HL-60 (cell line): Measurements from ENCODE around the gene KRTAP10-7.

ENCODE experiments used
- GABPA ChIP-seq: IDR thresholded peaks from 2 replicates; pipeline ENCODE4 v1.6.1; 2012; ENCODE audit warnings: low read depth
- POLR2AphosphoS5 ChIP-seq: IDR thresholded peaks from 2 replicates; pipeline ENCODE4 v1.6.1; 2012; ENCODE audit warnings: low read depth
- SPI1 ChIP-seq: IDR thresholded peaks from 2 replicates; pipeline ENCODE4 v1.6.1; 2012; ENCODE audit warnings: low read depth, mild to moderate bottlenecking, borderline replicate concordance
- TF ChIP-seq, protein P1 (sequence below): IDR thresholded peaks from one replicate; pipeline ENCODE4 v1.5.1; 2011; ENCODE audit warnings: low read length, control low read depth, inconsistent platforms; ENCODE audit not compliant: insufficient read depth
- TF ChIP-seq, protein P2 (sequence below): IDR thresholded peaks from 2 replicates; pipeline ENCODE4 v1.6.1; 2012; ENCODE audit warnings: low read depth; ENCODE audit not compliant: insufficient replicate concordance

DNA sequence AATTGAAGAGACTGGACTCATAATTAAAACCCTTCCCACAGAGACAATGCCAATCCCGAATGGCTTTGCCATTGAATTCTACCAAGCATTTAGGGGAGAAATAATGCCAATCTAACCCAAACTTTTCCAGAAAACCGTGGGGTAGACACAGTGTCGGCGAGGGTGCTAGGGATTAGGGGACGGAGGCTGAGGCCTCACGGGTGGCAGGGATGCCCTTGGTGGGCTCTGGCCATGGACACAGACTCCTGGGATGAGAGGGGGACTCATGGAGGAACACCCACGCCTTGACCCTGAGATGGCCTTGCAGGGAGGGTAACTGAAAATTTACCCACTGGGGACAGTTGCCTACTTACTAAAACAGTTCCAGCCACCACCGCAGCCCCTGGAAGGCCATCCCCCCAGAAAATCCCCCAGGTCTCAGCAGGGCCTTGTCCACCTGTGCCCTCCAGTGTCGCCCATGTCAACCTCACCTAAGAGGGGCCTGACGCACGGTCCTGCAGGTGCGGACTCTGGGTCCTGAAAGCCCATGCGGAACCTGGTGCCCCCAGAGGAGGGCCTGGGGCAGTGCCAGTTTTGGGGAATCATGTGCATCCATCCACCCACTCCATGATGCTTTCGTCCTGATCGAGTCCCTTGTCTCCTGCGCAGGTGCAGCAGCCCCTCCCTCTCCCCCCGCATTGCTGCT, 21.9 kb upstream of the KRTAP10-7 start:
- TF ChIP-seq, protein P1, sequence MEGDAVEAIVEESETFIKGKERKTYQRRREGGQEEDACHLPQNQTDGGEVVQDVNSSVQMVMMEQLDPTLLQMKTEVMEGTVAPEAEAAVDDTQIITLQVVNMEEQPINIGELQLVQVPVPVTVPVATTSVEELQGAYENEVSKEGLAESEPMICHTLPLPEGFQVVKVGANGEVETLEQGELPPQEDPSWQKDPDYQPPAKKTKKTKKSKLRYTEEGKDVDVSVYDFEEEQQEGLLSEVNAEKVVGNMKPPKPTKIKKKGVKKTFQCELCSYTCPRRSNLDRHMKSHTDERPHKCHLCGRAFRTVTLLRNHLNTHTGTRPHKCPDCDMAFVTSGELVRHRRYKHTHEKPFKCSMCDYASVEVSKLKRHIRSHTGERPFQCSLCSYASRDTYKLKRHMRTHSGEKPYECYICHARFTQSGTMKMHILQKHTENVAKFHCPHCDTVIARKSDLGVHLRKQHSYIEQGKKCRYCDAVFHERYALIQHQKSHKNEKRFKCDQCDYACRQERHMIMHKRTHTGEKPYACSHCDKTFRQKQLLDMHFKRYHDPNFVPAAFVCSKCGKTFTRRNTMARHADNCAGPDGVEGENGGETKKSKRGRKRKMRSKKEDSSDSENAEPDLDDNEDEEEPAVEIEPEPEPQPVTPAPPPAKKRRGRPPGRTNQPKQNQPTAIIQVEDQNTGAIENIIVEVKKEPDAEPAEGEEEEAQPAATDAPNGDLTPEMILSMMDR: no peak
- TF ChIP-seq, protein P2, sequence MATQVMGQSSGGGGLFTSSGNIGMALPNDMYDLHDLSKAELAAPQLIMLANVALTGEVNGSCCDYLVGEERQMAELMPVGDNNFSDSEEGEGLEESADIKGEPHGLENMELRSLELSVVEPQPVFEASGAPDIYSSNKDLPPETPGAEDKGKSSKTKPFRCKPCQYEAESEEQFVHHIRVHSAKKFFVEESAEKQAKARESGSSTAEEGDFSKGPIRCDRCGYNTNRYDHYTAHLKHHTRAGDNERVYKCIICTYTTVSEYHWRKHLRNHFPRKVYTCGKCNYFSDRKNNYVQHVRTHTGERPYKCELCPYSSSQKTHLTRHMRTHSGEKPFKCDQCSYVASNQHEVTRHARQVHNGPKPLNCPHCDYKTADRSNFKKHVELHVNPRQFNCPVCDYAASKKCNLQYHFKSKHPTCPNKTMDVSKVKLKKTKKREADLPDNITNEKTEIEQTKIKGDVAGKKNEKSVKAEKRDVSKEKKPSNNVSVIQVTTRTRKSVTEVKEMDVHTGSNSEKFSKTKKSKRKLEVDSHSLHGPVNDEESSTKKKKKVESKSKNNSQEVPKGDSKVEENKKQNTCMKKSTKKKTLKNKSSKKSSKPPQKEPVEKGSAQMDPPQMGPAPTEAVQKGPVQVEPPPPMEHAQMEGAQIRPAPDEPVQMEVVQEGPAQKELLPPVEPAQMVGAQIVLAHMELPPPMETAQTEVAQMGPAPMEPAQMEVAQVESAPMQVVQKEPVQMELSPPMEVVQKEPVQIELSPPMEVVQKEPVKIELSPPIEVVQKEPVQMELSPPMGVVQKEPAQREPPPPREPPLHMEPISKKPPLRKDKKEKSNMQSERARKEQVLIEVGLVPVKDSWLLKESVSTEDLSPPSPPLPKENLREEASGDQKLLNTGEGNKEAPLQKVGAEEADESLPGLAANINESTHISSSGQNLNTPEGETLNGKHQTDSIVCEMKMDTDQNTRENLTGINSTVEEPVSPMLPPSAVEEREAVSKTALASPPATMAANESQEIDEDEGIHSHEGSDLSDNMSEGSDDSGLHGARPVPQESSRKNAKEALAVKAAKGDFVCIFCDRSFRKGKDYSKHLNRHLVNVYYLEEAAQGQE: no peak
- TF ChIP-seq POLR2AphosphoS5 (no peak), SPI1 (no peak), GABPA (no peak)
